ENCODE measurements around the gene AMBRA1.
"Not testable (repeated sequence)": the region's sequence is repeated elsewhere in the genome, so short reads cannot be mapped to it uniquely, and the experiment has no call there.

AMBRA1 gene

DNA sequence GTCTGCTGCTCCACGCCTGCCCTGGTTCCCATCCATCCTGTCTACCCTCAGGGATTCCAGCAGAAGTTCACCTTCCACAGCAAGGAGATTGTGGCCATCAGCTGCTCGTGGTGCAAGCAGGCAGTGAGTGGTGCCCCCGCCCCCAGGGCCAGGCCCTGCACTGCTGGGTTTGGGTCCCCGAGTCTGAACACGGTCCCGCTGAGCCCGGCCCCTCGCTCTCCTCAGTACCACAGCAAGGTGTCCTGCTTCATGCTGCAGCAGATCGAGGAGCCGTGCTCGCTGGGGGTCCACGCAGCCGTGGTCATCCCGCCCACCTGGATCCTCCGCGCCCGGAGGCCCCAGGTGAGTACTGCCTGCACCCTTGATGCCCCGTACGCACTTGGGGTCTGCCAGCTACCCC is 222.6 kb downstream of the AMBRA1 start:
- DNase-seq (ENCODE audit: low read depth, low spot score): not testable (repeated sequence)

DNA sequence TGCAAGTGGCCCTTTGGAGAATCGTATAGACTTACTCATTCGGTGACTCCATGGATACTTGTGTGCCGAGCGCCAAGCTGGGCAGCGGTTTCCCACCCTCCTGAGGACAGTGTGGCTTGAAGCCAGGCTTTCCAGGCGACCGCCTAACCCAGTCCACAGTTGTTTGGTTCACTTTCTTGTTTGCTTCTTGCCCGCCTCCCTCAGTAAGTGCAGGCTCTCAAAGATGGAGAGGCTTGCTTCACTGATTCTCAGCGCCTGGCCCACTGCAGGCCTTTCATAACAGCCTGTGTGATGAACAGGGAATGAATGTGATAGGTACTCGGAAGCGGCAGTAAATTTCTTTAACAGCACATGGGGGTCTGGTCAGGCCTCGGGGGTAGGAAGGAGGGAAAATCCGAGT is 223.6 kb downstream of the AMBRA1 start:
- DNase-seq (ENCODE audit: low read depth, low spot score): no peak

DNA sequence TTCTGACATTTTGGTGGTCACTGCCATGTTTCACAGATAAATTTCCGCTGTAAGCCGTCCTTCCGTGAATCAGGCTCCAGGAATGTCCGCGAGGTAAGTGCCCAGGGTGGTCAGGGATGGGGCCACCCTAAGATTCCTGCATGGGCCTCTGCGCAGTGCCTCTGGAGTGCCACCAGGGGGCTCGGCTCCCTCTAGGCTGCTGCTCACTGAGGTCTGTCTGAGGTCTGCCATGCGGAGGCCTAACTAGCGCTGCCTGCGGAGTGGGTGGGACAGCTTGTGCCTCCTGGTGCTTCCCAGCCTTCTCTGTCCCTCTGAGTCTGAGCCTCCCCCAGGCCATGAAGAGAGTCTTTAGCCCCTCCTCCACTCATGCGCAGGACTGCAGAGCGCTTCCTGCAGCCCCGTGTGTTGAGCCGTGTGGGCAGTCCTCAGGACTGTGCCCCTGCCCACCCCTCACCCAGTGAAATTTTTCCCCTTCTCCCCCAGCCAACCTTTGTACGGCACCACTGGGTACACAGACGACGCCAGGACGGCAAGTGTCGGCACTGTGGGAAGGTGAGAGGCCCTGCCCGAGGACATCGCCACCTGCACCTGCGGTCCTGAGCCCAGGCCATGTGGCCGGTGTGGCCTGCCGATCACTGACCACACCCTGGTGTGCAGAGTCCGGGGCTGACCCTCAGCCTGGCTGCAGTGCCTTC is 224.2 kb downstream of the AMBRA1 start:
- peak; percentile 90 for DNase-seq (ENCODE audit: low read depth, low spot score)

DNA sequence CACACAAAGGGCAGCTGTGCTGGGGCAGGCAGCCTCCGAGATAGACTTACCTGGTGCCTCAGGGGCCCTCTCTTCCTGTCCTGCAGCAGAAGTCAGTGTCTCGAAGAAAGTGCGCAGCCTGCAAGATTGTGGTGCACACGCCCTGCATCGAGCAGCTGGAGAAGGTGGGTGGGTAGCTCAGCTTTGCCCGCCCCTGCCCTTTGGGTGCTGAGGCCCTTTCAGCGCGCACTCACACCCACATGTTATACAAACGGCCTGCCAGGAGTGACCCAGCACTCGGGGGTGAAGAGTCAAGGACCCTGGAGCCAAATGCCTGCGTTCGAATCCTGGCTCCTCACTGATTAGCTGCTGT is 225.9 kb downstream of the AMBRA1 start:
- DNase-seq (ENCODE audit: low read depth, low spot score): no peak

DNA sequence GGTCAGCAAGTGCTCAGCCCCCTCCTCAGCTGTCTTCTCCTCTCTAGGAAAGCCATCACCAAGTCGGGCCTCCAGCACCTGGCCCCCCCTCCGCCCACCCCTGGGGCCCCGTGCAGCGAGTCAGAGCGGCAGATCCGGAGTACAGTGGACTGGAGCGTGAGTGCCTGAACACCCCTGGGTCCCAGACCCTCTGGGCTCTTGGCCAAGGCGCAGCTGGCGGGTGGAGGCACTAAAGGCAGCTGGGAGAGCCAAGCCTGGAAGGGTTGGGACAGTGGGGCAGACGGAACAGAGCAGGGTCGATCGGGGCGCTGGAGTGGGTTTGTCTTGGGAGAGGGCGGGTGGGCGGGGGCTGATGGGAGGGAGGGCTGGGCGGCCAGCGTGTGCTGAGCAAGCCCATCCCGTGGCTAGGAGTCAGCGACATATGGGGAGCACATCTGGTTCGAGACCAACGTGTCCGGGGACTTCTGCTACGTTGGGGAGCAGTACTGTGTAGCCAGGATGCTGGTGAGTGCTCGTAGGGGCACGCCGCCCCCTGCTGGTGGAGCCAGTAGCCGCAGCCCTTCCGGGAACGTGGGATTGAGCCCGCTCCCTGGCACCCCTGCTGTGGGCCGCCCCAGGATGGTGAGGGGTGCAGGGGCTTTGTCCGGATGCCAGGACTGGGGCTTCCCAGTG is 226.4 kb downstream of the AMBRA1 start:
- peak; percentile 74 for DNase-seq (ENCODE audit: low read depth, low spot score)

DNA sequence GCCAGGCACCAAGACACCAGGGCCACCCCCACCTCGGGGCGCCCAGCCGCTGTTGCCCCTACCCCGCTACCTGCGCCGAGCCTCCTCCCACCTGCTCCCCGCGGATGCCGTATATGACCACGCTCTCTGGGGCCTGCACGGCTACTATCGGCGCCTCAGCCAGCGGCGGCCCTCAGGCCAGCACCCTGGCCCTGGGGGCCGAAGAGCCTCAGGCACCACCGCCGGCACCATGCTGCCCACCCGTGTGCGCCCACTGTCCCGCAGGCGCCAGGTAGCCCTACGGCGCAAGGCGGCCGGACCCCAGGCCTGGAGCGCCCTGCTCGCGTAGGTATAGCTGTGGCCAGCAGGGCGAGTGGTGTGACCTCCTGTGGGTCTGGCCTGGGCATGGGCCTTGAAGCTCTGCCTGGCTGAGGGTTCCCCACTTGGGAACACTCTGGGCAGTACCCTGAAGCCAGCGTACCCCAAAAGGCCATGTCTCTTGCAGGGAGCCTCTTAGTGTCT is 227.1 kb downstream of the AMBRA1 start:
- no peak for DNase-seq (ENCODE audit: low read depth, low spot score)

DNA sequence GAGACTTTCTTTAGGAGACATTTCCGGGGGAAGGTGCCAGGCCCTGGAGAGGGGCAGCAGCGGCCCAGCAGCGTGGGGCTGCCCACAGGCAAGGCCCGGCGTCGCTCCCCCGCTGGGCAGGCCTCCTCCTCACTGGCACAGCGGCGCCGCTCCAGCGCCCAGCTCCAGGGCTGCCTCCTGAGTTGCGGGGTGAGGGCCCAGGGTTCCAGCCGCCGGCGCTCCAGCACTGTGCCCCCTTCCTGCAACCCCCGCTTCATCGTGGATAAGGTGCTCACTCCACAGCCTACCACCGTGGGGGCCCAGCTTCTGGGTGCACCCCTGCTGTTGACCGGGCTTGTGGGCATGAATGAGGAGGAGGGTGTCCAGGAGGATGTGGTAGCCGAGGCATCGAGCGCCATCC is 227.6 kb downstream of the AMBRA1 start:
- no peak for DNase-seq (ENCODE audit: low read depth, low spot score)

DNA sequence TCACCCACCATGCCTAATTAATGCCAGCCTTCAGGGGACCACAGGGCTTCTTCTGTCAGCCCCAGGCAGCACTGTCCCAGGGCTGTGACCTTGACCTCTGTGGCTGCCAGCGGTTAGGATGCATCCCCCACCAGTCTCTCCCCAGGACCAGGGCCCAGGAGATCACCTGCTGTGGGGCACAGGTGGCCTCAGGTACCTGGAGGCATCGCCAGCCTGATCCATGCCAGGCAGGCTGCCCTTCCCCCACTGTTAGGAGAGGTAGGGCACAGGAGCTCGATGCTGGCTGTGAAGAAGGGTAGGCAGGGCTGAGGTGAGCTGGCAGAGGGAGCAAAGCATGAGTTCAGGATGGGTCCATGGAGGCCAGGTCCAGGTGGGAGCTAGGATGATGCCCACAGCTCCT is 229.0 kb downstream of the AMBRA1 start:
- DNase-seq (ENCODE audit: low read depth, low spot score): no peak

DNA sequence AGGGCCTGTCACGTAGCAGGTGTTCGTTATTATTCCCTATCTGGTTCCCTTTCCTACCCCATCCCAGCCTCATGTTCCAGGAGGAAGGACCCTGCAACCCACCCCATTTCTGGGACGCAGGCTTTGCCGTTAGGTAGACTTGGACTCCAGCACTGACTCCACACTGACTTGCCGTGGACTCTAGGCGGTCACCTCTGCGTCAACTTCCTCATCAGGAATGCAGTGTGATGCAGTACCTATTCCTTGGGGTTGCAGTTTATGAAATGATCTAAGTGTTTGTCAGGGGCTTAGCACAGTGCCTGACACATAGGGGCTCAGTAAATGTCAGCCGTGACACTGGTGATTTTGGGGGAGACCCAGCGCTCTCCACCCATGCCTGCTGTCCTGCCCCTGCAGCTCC is 229.8 kb downstream of the AMBRA1 start:
- DNase-seq (ENCODE audit: low read depth, low spot score): no peak

DNA sequence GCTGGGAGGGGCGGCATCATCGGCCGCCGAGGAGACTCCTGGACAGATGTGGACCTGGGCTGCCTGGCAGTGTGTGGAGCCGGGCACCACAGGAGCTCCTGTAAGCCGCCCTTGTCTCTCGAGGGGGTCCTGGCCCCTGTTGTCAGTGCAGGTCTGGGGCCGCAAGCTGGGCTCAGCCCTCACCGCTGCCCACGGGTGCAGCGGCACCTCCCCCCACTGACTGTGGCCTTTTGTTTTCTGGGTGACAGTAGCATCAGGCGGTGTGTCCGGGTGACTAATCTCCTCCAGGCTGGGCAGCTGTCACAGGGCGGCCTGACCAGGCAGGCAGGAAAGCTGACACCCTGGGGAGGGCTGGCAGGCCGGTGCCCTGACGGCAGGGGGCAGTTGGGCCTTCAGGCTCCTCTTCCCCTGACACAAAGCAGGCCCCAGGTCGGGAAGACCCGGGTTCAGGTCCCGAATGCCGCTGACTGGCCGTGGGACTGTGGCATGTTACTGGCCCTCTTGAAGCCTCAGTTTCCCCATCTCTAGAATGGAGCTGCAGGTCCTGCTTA is 230.3 kb downstream of the AMBRA1 start:
- DNase-seq (ENCODE audit: low read depth, low spot score): peak; percentile 79

DNA sequence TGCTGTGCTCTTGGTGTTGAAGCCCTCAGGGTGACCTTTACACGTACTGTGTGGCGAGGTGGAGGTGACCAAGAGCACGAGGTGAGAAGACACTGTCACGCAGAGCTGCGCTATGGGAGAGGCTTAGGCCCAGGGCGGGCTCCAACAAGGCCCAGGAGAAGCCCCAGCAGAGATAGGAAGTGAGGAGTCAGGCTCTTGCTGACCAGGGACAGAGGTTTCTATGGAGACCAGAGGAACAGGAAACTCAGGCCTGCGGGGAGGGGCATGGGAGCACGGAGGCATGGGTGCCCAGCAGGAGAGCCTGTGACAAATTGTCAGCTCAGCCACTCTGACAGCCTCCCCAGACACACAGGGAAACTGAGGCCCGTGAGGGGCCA is 230.8 kb downstream of the AMBRA1 start:
- DNase-seq (ENCODE audit: low read depth, low spot score): peak; percentile 61

DNA sequence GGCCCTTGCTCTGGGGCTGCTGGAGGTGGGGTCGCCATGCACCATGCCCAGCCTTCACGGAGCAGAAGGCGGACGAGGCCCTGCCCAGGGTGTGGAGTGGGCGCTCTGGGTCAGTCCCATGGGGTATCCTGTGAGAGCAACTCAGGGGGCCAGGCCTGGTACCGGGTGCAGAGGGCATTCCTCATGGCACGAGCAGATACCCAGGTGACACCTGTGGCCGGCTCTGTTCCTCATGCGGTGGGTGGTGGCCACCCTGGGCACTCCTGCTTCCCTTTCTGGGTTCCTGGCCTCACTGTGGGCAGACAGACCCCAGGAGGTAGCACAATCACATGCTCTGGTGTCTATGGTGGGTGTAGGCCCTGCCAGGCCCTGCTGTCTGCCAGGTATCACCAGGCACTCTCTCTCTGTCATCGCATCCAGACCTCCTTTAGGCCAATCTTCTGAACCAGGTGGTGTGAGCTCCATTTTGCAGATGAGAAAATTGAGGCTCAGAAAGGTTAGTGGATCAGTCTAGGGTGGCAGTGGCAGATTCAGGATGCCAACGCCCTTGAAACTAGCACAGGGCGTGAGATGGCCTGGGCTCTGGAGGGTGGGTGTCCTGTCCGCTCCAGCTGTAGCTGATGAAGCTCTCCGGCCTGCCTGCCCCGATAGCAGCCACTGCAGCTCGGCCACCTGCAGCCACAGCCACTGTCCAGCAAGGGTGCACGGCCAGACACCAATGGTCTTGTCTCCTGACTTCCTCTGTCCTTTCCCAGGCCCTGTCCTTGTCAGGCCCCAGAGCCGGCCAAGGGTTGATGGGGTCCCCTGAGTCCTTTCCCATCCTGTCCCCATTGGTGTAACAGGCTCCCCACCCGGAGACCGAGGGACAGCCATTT is 231.4 kb downstream of the AMBRA1 start:
- DNase-seq (ENCODE audit: low read depth, low spot score): no peak

DNA sequence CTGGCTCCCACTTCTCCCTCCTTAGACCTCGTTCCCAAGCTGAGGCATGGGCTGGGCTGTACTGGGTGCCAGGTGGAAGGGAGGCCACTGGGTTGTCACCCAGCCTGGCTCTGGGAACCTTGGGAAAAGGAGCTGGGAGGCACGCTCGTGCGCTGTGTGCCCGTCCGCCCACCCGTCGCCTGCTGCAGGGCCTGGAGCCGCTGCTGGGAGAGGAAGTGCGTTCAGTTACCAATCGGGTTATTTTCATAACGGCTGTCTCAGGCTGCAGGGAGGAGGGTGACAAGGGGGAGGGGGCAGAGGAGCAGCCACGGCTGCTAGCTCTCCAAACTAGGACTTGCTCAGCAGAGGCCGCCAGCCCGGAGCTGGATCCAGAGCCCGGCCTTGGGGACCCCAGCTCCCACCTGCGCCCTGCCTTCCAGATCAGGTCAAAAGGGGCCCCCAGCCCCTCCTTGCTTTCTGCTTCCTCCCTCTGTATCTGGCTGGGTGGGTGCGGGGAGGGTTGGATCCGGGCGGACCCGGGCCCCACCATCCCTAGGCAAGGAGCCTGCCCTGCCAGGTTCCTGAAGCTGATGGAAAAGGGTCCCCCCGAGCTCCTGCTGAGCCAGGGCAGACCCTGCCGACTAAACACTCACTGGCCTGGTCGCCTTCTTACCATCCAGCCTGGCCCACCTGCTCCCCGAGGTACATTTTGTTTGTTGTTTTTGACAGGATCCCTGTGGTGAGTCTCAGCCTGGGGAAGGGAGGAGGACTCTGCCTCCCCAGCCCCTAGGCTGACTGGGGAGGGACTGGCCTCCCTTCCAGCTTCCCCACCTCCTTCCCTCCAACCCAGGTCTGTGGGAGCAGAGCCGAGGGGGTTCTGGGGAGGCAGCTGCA is 232.3 kb downstream of the AMBRA1 start:
- peak; percentile 50 for DNase-seq (ENCODE audit: low read depth, low spot score)

DNA sequence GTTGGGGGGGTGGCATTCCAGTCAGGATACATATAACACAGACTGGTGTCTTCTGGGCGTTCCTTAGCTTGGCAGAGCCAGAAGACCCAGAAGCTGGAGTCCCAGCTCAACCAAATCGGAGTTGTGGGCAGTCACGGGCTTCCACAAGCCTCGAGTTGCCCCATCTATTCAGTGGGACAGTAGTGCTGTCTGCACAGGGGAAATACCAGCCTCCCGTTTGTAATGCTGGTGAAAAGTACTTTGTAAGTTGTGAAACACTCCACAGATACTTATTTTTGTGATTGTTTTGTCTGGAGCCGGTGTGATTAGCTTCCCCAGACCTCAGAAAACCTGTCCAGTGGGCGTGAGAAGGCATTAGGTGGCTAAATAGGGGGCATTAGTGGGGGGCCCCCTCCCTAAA is 232.9 kb downstream of the AMBRA1 start:
- no peak for DNase-seq (ENCODE audit: low read depth, low spot score)

DNA sequence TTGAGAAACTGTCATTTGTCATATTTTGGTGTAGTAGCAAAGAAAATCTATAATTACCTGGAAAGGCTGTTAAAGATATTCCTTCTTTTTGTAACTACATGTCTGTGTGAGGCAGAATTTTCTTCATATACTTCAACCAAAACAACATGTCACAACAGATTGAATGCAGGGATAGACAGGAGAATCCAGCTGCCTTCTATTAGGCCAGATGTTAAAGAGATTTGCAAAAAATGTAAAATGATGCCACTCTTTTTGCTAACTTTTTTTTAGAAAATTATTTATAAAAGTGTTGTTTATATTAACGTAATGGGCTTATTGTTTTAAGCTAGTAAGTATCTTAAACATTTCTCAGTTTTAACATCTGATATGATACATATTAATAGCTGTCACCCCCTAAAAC is 233.9 kb downstream of the AMBRA1 start:
- no peak for DNase-seq (ENCODE audit: low read depth, low spot score)

DNA sequence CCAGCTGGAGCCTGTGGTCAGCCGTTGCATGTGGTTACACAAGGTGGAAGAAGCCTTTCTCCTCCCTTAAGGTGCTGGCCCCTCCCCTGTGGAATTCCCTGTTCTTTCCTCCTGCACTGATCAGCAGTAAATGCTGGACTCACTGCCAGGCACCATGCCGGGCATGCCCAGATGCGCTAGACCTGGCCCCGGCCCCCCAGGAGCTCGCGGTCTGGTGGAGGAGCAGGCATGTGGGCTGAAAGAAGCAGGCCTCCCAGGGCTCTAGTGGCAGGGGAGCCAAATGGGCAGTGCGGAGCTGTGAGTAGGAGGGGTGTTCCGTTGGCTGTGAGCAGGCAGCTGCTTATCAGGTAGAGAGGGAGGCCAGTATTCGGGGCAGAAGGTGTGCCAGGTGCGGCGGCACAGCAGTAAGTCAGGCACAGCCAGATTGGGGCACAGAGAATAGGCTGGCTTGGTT is 236.3 kb downstream of the AMBRA1 start:
- DNase-seq (ENCODE audit: low read depth, low spot score): no peak

DNA sequence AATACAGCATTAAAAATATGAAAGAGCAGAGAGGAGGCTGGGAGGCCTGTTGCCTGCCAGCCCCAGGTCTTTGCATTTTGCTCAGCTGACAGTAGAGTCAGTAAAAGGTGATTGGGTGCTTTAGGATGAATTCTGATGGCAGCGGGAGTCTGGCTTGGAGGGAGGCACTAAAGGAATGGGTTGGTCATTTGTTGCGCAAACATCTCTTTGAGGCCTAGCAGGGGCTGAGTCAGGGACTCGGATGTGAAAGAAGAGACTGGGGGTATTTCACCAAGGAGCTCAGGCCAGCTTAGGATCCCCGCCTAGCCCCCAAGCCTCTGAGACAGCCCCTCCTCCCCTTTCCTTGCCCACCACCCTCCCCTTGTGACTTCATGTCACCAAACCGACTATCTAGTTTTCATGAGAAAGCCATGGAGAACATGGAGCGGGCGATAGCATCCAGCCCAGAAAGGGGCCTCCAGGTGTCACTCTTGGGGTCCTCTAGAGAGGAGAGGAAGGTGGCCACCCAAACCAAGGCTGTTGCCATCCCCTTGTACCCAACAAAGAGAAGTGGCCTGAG is 236.8 kb downstream of the AMBRA1 start:
- DNase-seq (ENCODE audit: low read depth, low spot score): no peak

DNA sequence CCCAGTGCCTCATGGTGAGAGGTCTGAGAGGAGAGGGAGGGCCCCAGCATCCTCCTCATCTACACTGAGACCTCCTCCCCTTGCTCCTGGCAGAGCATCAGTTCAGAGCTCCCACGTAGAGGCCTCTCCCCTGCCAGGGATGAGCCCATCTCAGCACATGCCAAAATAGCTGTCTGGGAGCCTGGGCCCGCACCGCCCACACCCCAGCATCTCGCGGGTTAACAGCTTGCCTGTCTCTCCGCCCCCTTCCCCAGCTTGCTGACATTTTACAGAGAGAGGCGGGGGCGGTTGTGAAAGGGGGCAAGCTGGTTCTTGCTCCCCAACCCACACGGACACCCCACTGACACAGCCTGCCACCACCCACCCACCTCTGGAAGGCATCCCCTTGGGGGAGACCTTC is 240.1 kb downstream of the AMBRA1 start:
- no peak for DNase-seq (ENCODE audit: low read depth, low spot score)

DNA sequence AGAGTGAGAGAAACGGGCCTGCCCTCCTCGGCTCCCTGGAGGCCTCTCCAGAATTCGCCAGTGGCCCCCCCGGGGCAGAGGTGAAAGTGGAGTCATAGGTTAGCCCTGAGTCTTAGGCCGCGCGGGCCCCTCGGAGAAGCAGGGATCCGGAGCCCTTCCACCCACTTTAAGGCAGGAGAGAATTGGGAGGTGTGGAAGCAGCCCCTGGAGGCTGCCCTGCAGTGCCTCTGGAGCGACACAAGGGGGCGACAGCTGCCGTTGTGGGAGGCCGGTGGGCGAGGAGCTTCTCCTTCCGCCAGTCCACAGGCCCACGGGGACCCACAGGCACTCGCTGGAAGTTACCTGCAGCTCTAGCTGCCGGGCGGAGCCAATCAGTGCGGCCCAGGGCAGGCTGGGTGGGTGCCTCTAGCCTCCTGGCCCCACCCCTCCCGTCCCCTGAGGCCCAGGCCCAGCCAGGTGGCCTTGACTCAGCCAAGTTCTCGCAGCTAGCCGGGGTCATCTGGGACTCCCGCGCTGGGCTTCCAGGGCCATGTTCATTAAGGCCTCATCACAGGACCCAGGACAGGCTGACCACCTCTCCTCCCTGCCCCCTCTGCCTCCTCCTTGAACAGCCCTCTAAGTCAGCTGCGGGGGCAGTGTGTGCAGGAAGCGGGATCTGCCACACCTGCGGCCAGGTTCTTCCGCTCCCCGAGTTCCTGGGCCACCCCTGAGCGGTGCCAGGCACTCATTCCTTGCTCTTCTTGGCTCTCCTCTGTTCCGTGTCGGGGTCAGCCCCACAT is 241.6 kb downstream of the AMBRA1 start:
- DNase-seq (ENCODE audit: low read depth, low spot score): peak; percentile 56

DNA sequence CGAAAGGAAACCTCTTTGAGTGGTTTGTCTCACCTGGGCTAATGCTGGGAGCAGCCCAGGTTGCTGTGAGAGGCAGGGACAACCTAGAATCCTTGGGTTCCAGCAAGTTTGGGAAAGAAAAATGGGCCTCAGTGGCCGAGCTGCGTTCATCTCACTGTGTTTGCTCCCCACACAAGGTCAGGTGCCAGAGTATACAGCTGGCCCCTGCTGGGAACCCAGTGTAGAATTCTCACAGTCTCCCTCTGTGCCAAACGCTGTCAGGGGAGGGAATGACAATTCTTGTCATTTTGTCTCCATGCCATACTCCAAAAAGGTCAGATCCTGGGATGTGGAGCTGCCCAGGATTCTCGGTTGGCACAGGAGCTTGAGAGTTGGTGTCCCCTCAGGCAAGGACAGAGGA is 242.2 kb downstream of the AMBRA1 start:
- no peak for DNase-seq (ENCODE audit: low read depth, low spot score)
